Lower leg skin (tissue), 4 donors: ENCODE measurements around the gene CD101. TPM values are rescaled to one million over a fixed set of nuclear protein-coding genes. Genes with fewer than 3 reads are reported as not detected.

Experiments used
- DNase-seq, 2 donors: peaks; one replicate each; pipeline ENCODE4 v3.0.0-alpha.2; 2019; ENCODE audit warnings: low spot score in 2 of 2
- H3K4me3 ChIP-seq: fragments of 200-600 bp; sonication (generic); 2 replicates; pipeline ENCODE4 v1.5.1; 2017; ENCODE audit warnings: mild to moderate bottlenecking, low read depth; ENCODE audit not compliant: poor library complexity, severe bottlenecking
- CTCF ChIP-seq, 3 donors: fragments of 450-650 bp; IDR thresholded peaks; one replicate each; pipeline ENCODE4 v1.5.1; 2016; ENCODE audit warnings: antibody characterized with exemption in 3 of 3, mild to moderate bottlenecking in 3 of 3, moderate library complexity in 2 of 3
- POLR2A ChIP-seq, 2 donors: fragments of 450-650 bp; IDR thresholded peaks; one replicate each; pipeline ENCODE4 v1.6.1; 2016 to 2017; ENCODE audit warnings: antibody characterized with exemption in 2 of 2, mild to moderate bottlenecking in 1 of 2, moderate library complexity in 1 of 2
- WGBS, 2 donors: methylation state at CpG; one replicate each; pipeline ENCODE4 v1.1.5; 2018; 5-methylcytosine and 5-hydroxymethylcytosine counted together
- intact Hi-C: fragments of 100-400 bp; cut with DNase I; formaldehyde crosslinking; loops from one replicate; pipeline ENCODE4 v1.15.0; 2023; ENCODE audit warnings: low total_unique reads
- total RNA-seq, 4 donors: library from RNA; depleted of rRNA; stranded (reverse); fragments of >200 nt; gene quantifications; one replicate each; pipeline ENCODE4 v1.1.0, GENCODE V29; 2016

Gene CD101
- total RNA-seq, 4 donors from 2014 or later: 0.46 to 1.8 (median 0.92) TPM

- no peak for DNase-seq
- 84 to 87% methylated on average over 4 of the region's 4 CpGs for WGBS, 2 donors
- H3K4me3 ChIP-seq: no peak overlapping the region
- TF ChIP-seq CTCF (IDR thresholded peaks at IDR 0.05) (no peak), POLR2A (IDR thresholded peaks at IDR 0.05) (no peak)
- intact Hi-C loops: loop anchor here (5.0 kb wide), 1 partner anchor 53 kb away; the partner anchor contains the start of gene TRIM45
Measured at GRCh38 chr1:117069220-117069844, 67.8 kb downstream of the CD101 start.

- 83 to 94% methylated on average over 2 of the region's 2 CpGs for WGBS, 2 donors
- intact Hi-C loops: no loop called here
- no peak for TF ChIP-seq POLR2A (IDR thresholded peaks at IDR 0.05)
- TF ChIP-seq CTCF (IDR thresholded peaks at IDR 0.05): no peak
- no peak overlapping the region for H3K4me3 ChIP-seq
- no peak for DNase-seq
Measured at GRCh38 chr1:117070124-117070523, 68.6 kb downstream of the CD101 start.

GRCh38 chr1:117076648-117077047 lies 75.1 kb downstream of the CD101 start:
- WGBS, 2 donors: 98% methylated on average over 5 of the region's 5 CpGs
- no peak overlapping the region for H3K4me3 ChIP-seq
- intact Hi-C loops: no loop called here
- DNase-seq: no peak
- no peak for TF ChIP-seq POLR2A (IDR thresholded peaks at IDR 0.05)
- no peak for TF ChIP-seq CTCF (IDR thresholded peaks at IDR 0.05)

GRCh38 chr1:117077267-117077666 lies 75.7 kb downstream of the CD101 start:
- TF ChIP-seq CTCF (IDR thresholded peaks at IDR 0.05) (no peak), POLR2A (IDR thresholded peaks at IDR 0.05) (no peak)
- no peak overlapping the region for H3K4me3 ChIP-seq
- intact Hi-C loops: no loop called here
- no peak for DNase-seq
- WGBS, 2 donors: 38 to 69% methylated on average over 3 of the region's 3 CpGs

GRCh38 chr1:117079737-117080136 lies 78.2 kb downstream of the CD101 start:
- WGBS, 2 donors: 91 to 94% methylated on average over 6 of the region's 6 CpGs
- no peak overlapping the region for H3K4me3 ChIP-seq
- no peak for DNase-seq
- TF ChIP-seq POLR2A (IDR thresholded peaks at IDR 0.05): no peak
- TF ChIP-seq CTCF (IDR thresholded peaks at IDR 0.05): no peak
- intact Hi-C loops: no loop called here

- DNase-seq: no peak
- TF ChIP-seq POLR2A (IDR thresholded peaks at IDR 0.05) (no peak), CTCF (IDR thresholded peaks at IDR 0.05) (no peak)
- 82% methylated on average over 6 of the region's 6 CpGs for WGBS, 2 donors
- H3K4me3 ChIP-seq: no peak overlapping the region
- intact Hi-C loops: no loop called here
Measured at GRCh38 chr1:117084231-117084630, 82.7 kb downstream of the CD101 start.
